Endothelial cell (in vitro differentiated cells): ENCODE results near the gene APOL4. TPM values are rescaled to one million over a fixed set of nuclear protein-coding genes. Genes with fewer than 3 reads are reported as not detected.

Experiments used
- DNase-seq: peaks from one replicate; pipeline ENCODE4 v3.0.0; 2021; ENCODE audit warnings: low spot score
- H3K27ac Mint-ChIP-seq: one replicate; pipeline ENCODE4 v1.8.0; 2021; ENCODE audit warnings: mixed read lengths, inconsistent platforms; ENCODE audit not compliant: unreplicated experiment
- H3K27me3 Mint-ChIP-seq: one replicate; pipeline ENCODE4 v1.8.0; 2021; ENCODE audit warnings: mild to moderate bottlenecking, moderate library complexity, mixed read lengths, inconsistent platforms; ENCODE audit not compliant: unreplicated experiment
- H3K36me3 Mint-ChIP-seq: one replicate; pipeline ENCODE4 v1.8.0; 2021; ENCODE audit warnings: mild to moderate bottlenecking, low read depth, mixed read lengths, inconsistent platforms; ENCODE audit not compliant: unreplicated experiment
- H3K4me1 Mint-ChIP-seq: one replicate; pipeline ENCODE4 v1.8.0; 2021; ENCODE audit warnings: mild to moderate bottlenecking, mixed read lengths, inconsistent platforms; ENCODE audit not compliant: unreplicated experiment
- H3K4me3 Mint-ChIP-seq: one replicate; pipeline ENCODE4 v1.8.0; 2021; ENCODE audit warnings: mild to moderate bottlenecking, mixed read lengths, inconsistent platforms; ENCODE audit not compliant: unreplicated experiment
- H3K9me3 Mint-ChIP-seq: one replicate; pipeline ENCODE4 v1.8.0; 2021; ENCODE audit warnings: mixed read lengths, inconsistent platforms; ENCODE audit not compliant: unreplicated experiment
- CTCF ChIP-seq: fragments of 200-600 bp; sonication (generic); IDR thresholded peaks from one replicate; pipeline ENCODE4 v1.5.0; 2021; ENCODE audit warnings: antibody characterized with exemption; ENCODE audit not compliant: unreplicated experiment
- total RNA-seq: library from RNA; stranded (reverse); fragmentation: NEBNext Ultra II Directional; extraction: Animal tissue kit (Norgen Biotek cat#: 25700); gene quantifications from one replicate; pipeline ENCODE4 v1.2.1, GENCODE V29; 2021; ENCODE audit not compliant: unreplicated experiment

The APOL4 gene
- total RNA-seq, 1 donor from 2014 or later: 4.4 TPM

- no peak overlapping the region for H3K4me3 Mint-ChIP-seq
These were observed 5.2 kb downstream of the APOL4 start for GRCh38 chr22:36196254-36197064.

GRCh38 chr22:36194971-36195370 lies 6.6 kb downstream of the APOL4 start:
- H3K4me1 Mint-ChIP-seq: peaks cover 60% of the 10 kb centered on the region
- TF ChIP-seq CTCF: no peak
- no peaks in the 10 kb centered on the region for H3K9me3 Mint-ChIP-seq
- H3K27ac Mint-ChIP-seq: no peak overlapping the region
- peaks cover 8% of the 10 kb centered on the region for H3K36me3 Mint-ChIP-seq
- peak; percentile 67 for DNase-seq
- no peak overlapping the region for H3K4me3 Mint-ChIP-seq
- H3K27me3 Mint-ChIP-seq: peaks cover 9% of the 10 kb centered on the region

More at GRCh38 chr22:36196254-36197064, 5.2 kb downstream of the APOL4 start:
- H3K27me3 Mint-ChIP-seq: peaks cover 5% of the 10 kb centered on the region
- peaks cover 5% of the 10 kb centered on the region for H3K36me3 Mint-ChIP-seq
- peak overlapping the region; percentile 100 for H3K27ac Mint-ChIP-seq
- TF ChIP-seq CTCF: no peak
- peaks cover 70% of the 10 kb centered on the region for H3K4me1 Mint-ChIP-seq
- H3K9me3 Mint-ChIP-seq: no peaks in the 10 kb centered on the region
- DNase-seq: no peak

- Mint-ChIP-seq H3K27ac (peak overlapping the region; percentile 11), H3K4me3 (peak overlapping the region; percentile 74), H3K4me1 (peaks cover 57% of the 10 kb centered on the region), H3K27me3 (peaks cover 9% of the 10 kb centered on the region), H3K36me3 (peaks cover 8% of the 10 kb centered on the region), H3K9me3 (no peaks in the 10 kb centered on the region)
- TF ChIP-seq CTCF: no peak
- DNase-seq: no peak
These were observed 7.2 kb downstream of the APOL4 start for GRCh38 chr22:36194385-36194784.

- no peak overlapping the region for H3K27ac Mint-ChIP-seq
- peaks cover 9% of the 10 kb centered on the region for H3K27me3 Mint-ChIP-seq
- H3K4me3 Mint-ChIP-seq: no peak overlapping the region
- DNase-seq: no peak
- H3K4me1 Mint-ChIP-seq: peaks cover 53% of the 10 kb centered on the region
- peaks cover 8% of the 10 kb centered on the region for H3K36me3 Mint-ChIP-seq
- H3K9me3 Mint-ChIP-seq: no peaks in the 10 kb centered on the region
- no peak for TF ChIP-seq CTCF
These were observed 8.0 kb downstream of the APOL4 start for GRCh38 chr22:36193577-36193976.

GRCh38 chr22:36193171-36193570 lies 8.4 kb downstream of the APOL4 start:
- no peak for TF ChIP-seq CTCF
- Mint-ChIP-seq H3K27me3 (peaks cover 8% of the 10 kb centered on the region), H3K27ac (no peak overlapping the region), H3K36me3 (peaks cover 4% of the 10 kb centered on the region), H3K4me3 (no peak overlapping the region), H3K4me1 (peaks cover 48% of the 10 kb centered on the region), H3K9me3 (no peaks in the 10 kb centered on the region)
- DNase-seq: no peak
